Astrocyte (in vitro differentiated cells and primary cell): Measurements from ENCODE around the gene SPDYE3.
"Not testable (repeated sequence)": the region's sequence is repeated elsewhere in the genome, so short reads cannot be mapped to it uniquely, and the experiment has no call there.

Source experiments
- CTCF ChIP-seq: IDR thresholded peaks from 2 replicates; pipeline ENCODE4 v1.5.1; 2011; ENCODE audit warnings: low read depth, mild to moderate bottlenecking, inconsistent platforms, low read length, moderate library complexity; ENCODE audit not compliant: insufficient read depth
- EZH2 ChIP-seq: IDR thresholded peaks from 2 replicates; pipeline ENCODE4 v1.6.1; 2012; ENCODE audit warnings: mild to moderate bottlenecking, low read length, inconsistent platforms; ENCODE audit not compliant: insufficient read depth

GRCh38 chr7:100276126-100276525, 31.4 kb upstream of the SPDYE3 start:
- TF ChIP-seq CTCF, EZH2: not testable (repeated sequence)
